A549 (cell line): ENCODE measurements around the gene SAMD3. TPM values are rescaled to one million over a fixed set of nuclear protein-coding genes. Genes with fewer than 3 reads are reported as not detected.
A peak's percentile ranks its signal among the peaks of the same experiment; 100 is the strongest.
"Not testable (repeated sequence)": the region's sequence is repeated elsewhere in the genome, so short reads cannot be mapped to it uniquely, and the experiment has no call there.

Source experiments
- ATAC-seq, 2 experiments: fragments of 200-7000 bp in 1 of 2; fragments of >200 bp in 1 of 2; cut with Nextera tagmentation in 1 of 2; cut with Tn5 transposase in 1 of 2; 3 replicates each; pipeline versions ENCODE4 v1.8.0 to v1.9.1; 2018 to 2020; ENCODE audit warnings: mild to moderate bottlenecking in 1 of 2, moderate library complexity in 1 of 2
- CTCF ChIA-PET: fragments of 300-600 bp; sonication (Branson Sonifier 250); formaldehyde crosslinking; extraction: SDS; loops from one replicate; lab custom pipeline; 2021; ENCODE audit warnings: antibody characterized with exemption, inconsistent platforms; lab: Yijun Ruan, JAX
- POLR2A ChIA-PET: fragments of 350-600 bp; formaldehyde crosslinking; extraction: SDS; loops from one replicate; lab custom pipeline; 2021; ENCODE audit warnings: antibody characterized with exemption, inconsistent platforms; lab: Yijun Ruan, JAX
- DNase-seq, 2 experiments: peaks; one replicate each; pipeline versions ENCODE4 v3.0.0 to v3.0.0-alpha.2; 2011 to 2016; ENCODE audit warnings: low read depth in 1 of 2, low spot score in 1 of 2
- FAIRE-seq: peaks from 2 replicates; lab custom pipeline; 2011; peaks lifted over from hg19 to GRCh38; lab: Jason Lieb, UNC
- H3K27ac ChIP-seq, 2 experiments: fragments of >200 bp; sonication (Bioruptor Twin); formaldehyde crosslinking; 3 replicates each; pipeline ENCODE4 v1.5.1; 2016 to 2017
- H3K4me1 ChIP-seq: fragments of >200 bp; sonication (Bioruptor Twin); formaldehyde crosslinking; 3 replicates; pipeline ENCODE4 v1.6.1; 2016
- H3K4me2 ChIP-seq: fragments of >200 bp; sonication (Bioruptor Twin); formaldehyde crosslinking; 3 replicates; pipeline ENCODE4 v1.6.1; 2016
- H3K4me3 ChIP-seq: fragments of >200 bp; sonication (Bioruptor Twin); formaldehyde crosslinking; 3 replicates; pipeline ENCODE4 v1.5.1; 2016
- H3K9me3 ChIP-seq: fragments of >200 bp; sonication (Bioruptor Twin); formaldehyde crosslinking; 3 replicates; pipeline ENCODE4 v1.6.1; 2016
- CBX2 ChIP-seq: fragments of 200-600 bp; sonication (generic); IDR thresholded peaks from 2 replicates; pipeline ENCODE4 v1.6.1; 2016; ENCODE audit warnings: low read depth, mild to moderate bottlenecking, borderline replicate concordance
- CHD2 ChIP-seq: fragments of 150-350 bp; IDR thresholded peaks from 2 replicates; pipeline ENCODE4 v1.6.1; 2014; ENCODE audit warnings: low read length; ENCODE audit not compliant: partially characterized antibody
- ESRRA ChIP-seq: fragments of 150-350 bp; IDR thresholded peaks from 2 replicates; pipeline ENCODE4 v1.6.1; 2014; ENCODE audit warnings: mild to moderate bottlenecking, low read length, borderline replicate concordance
- FOXS1 ChIP-seq: fragments of 250-450 bp; sonication (Bioruptor Pico); IDR thresholded peaks from 2 replicates; pipeline ENCODE4 v1.5.0; 2020; ENCODE audit warnings: mild to moderate bottlenecking, moderate library complexity
- GATA3 ChIP-seq: IDR thresholded peaks from 2 replicates; pipeline ENCODE4 v1.6.1; 2012; ENCODE audit warnings: borderline replicate concordance
- HDAC2 ChIP-seq: fragments of 200-600 bp; sonication (generic); IDR thresholded peaks from 2 replicates; pipeline ENCODE4 v1.6.1; 2016
- HEYL ChIP-seq: fragments of 250-450 bp; sonication (Bioruptor Pico); IDR thresholded peaks from 2 replicates; pipeline ENCODE4 v1.8.0; 2021; ENCODE audit warnings: mild to moderate bottlenecking, moderate library complexity
- HOXA7 ChIP-seq: fragments of 250-450 bp; sonication (Bioruptor Pico); IDR thresholded peaks from 2 replicates; pipeline ENCODE4 v1.5.0; 2020; ENCODE audit warnings: mild to moderate bottlenecking, moderate library complexity
- JUN ChIP-seq, 2 experiments: fragments of >200 bp; sonication (Bioruptor Twin); formaldehyde crosslinking; IDR thresholded peaks; 2 replicates in 1 of 2; 3 replicates in 1 of 2; pipeline ENCODE4 v1.6.1; 2016 to 2017
- JUNB ChIP-seq: fragments of >200 bp; sonication (Bioruptor Twin); formaldehyde crosslinking; IDR thresholded peaks from 2 replicates; pipeline ENCODE4 v1.6.1; 2016
- KDM1A ChIP-seq: fragments of 200-600 bp; sonication (generic); IDR thresholded peaks from 2 replicates; pipeline ENCODE4 v1.6.1; 2016; ENCODE audit warnings: low read depth, mild to moderate bottlenecking
- MAFK ChIP-seq: fragments of 450-650 bp; IDR thresholded peaks from 2 replicates; pipeline ENCODE4 v1.6.1; 2014; ENCODE audit not compliant: partially characterized antibody
- MAZ ChIP-seq: fragments of 150-350 bp; IDR thresholded peaks from 2 replicates; pipeline ENCODE4 v1.6.1; 2014; ENCODE audit warnings: antibody characterized with exemption, low read depth, low read length, borderline replicate concordance
- RAD21 ChIP-seq, 2 experiments: fragments of >200 bp in 1 of 2; sonication (Bioruptor Twin) in 1 of 2; formaldehyde crosslinking in 1 of 2; IDR thresholded peaks in 1 of 2; conservative IDR thresholded peaks in 1 of 2; 2 replicates in 1 of 2; 3 replicates in 1 of 2; pipeline ENCODE4 v1.6.1; 2012 to 2018; ENCODE audit warnings: inconsistent platforms in 1 of 2
- REST ChIP-seq: fragments of 200-600 bp; sonication (generic); IDR thresholded peaks from 2 replicates; pipeline ENCODE4 v1.6.1; 2016; ENCODE audit warnings: antibody characterized with exemption, mild to moderate bottlenecking, moderate library complexity
- TFCP2L1 ChIP-seq: fragments of 250-450 bp; sonication (Bioruptor Pico); IDR thresholded peaks from 2 replicates; pipeline ENCODE4 v1.5.0; 2021; ENCODE audit warnings: mild to moderate bottlenecking
- WGBS: methylation state at CpG from one replicate; pipeline ENCODE4 v1.1.6; 2017; ENCODE audit errors: missing lambda C conversion rate; 5-methylcytosine and 5-hydroxymethylcytosine counted together
- polyA plus RNA-seq, 4 experiments: library from polyadenylated mRNA; depleted of rRNA in 3 of 4; stranded (reverse); fragments of >200 nt; fragmentation: RNase III in 1 of 4; extraction: RNeasy Plus Mini Kit Qiagen cat#74134 plus additional on column Dnase treatment in 1 of 4; gene quantifications; 2 replicates in 3 of 4; 3 replicates in 1 of 4; pipeline ENCODE4 v1.2.3, GENCODE V29; 2011 to 2017
- TF ChIP-seq, protein P1 (sequence below): fragments of >200 bp; sonication (Bioruptor Twin); formaldehyde crosslinking; IDR thresholded peaks from 3 replicates; pipeline ENCODE4 v1.5.1; 2016

SAMD3 gene
- polyA plus RNA-seq, 2 of the 4 experiments (the other 2 are of a cell fraction) = not detected

- TF ChIP-seq MAZ (no peak), FOXS1 (no peak), JUNB (no peak), HOXA7 (no peak), CBX2 (no peak), HEYL (CRISPR knock-in tag) (no peak), HDAC2 (no peak), RAD21 (conservative IDR thresholded peaks at IDR 0.05 in 1 of 2, IDR thresholded peaks at IDR 0.05 in 1 of 2) (no peak)
Observed at GRCh38 chr6:130152908-130153510, 69.7 kb downstream of the SAMD3 start (continued).

GRCh38 chr6:130150906-130151305 lies 71.8 kb downstream of the SAMD3 start:
- 80% methylated on average over 5 of the region's 8 CpGs for WGBS
- no peak overlapping the region for H3K27ac ChIP-seq
- DNase-seq (no peak), ATAC-seq (no peak), FAIRE-seq (no peak)
- no peak for TF ChIP-seq MAFK
- no peak for TF ChIP-seq HDAC2
- TF ChIP-seq KDM1A = no peak
- no peak for TF ChIP-seq REST
- TF ChIP-seq JUNB = no peak
- no peak for TF ChIP-seq GATA3
- TF ChIP-seq, protein P1, sequence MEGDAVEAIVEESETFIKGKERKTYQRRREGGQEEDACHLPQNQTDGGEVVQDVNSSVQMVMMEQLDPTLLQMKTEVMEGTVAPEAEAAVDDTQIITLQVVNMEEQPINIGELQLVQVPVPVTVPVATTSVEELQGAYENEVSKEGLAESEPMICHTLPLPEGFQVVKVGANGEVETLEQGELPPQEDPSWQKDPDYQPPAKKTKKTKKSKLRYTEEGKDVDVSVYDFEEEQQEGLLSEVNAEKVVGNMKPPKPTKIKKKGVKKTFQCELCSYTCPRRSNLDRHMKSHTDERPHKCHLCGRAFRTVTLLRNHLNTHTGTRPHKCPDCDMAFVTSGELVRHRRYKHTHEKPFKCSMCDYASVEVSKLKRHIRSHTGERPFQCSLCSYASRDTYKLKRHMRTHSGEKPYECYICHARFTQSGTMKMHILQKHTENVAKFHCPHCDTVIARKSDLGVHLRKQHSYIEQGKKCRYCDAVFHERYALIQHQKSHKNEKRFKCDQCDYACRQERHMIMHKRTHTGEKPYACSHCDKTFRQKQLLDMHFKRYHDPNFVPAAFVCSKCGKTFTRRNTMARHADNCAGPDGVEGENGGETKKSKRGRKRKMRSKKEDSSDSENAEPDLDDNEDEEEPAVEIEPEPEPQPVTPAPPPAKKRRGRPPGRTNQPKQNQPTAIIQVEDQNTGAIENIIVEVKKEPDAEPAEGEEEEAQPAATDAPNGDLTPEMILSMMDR = no peak
- TF ChIP-seq ESRRA = no peak
- H3K4me3 ChIP-seq = no peak overlapping the region
- no peak overlapping the region for H3K4me2 ChIP-seq
- H3K9me3 ChIP-seq = no peaks in the 10 kb centered on the region
- CTCF ChIA-PET = no interaction called here
- H3K4me1 ChIP-seq = no peaks in the 10 kb centered on the region
- POLR2A ChIA-PET = no interaction called here

- POLR2A ChIA-PET, CTCF ChIA-PET: not testable (repeated sequence)
Observed at GRCh38 chr6:130149016-130149415, 73.7 kb downstream of the SAMD3 start.

GRCh38 chr6:130148181-130148580 lies 74.6 kb downstream of the SAMD3 start:
- Histone ChIP-seq H3K27ac (no peak overlapping the region), H3K4me2 (no peak overlapping the region), H3K4me1 (no peaks in the 10 kb centered on the region), H3K4me3 (no peak overlapping the region), H3K9me3 (no peaks in the 10 kb centered on the region)
- DNase-seq (peak in 1 of 2 experiments; percentile 15), ATAC-seq (peak in 1 of 2 experiments; percentile 44; a peak in 1 of 6 replicates), FAIRE-seq (no peak)
- ChIA-PET CTCF (no interaction called here), POLR2A (no interaction called here)
- TF ChIP-seq JUNB (no peak), TFCP2L1 (no peak), JUN (IDR thresholded peaks at IDR 0.05) (no peak), CHD2 (no peak)
- TF ChIP-seq, protein P1 = no peak
- 38% methylated on average over 7 of the region's 7 CpGs for whole genome bisulfite sequencing

More at GRCh38 chr6:130149016-130149415, 73.7 kb downstream of the SAMD3 start:
- DNase-seq, ATAC-seq, H3K27ac ChIP-seq, H3K4me2 ChIP-seq, H3K9me3 ChIP-seq, H3K4me1 ChIP-seq, H3K4me3 ChIP-seq, FAIRE-seq: not testable (repeated sequence)
- WGBS = 67% methylated on average over 2 of the region's 2 CpGs
